C4-2B (cell line): Measurements from ENCODE around the gene LVRN.

Experiments used
- ZFX ChIP-seq: fragments of 450-650 bp; IDR thresholded peaks from 2 replicates; pipeline ENCODE4 v1.6.1; 2017
- TF ChIP-seq, protein P1 (sequence below): fragments of 450-650 bp; conservative IDR thresholded peaks from 2 replicates; pipeline ENCODE4 v1.5.1; 2017; ENCODE audit warnings: mild to moderate bottlenecking

DNA sequence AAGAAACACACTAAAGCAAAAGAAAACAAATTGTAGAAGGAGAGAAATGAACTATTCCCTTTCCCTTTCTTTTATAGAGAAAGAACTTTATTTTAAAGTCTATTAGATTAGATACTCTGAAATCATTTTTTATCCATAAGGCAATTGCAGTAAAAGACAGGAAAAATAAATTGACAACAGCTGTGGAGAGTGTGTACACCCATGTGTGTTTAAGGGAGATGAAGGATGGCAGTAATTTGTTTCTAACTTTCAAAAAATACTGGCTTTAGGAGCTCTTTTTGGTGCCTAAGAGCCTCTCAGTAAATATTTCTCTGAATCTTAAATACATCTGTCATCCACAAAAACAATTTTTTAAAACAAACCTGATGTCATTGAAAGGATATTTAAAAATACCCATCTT is 51.7 kb downstream of the LVRN start:
- TF ChIP-seq, protein P1, sequence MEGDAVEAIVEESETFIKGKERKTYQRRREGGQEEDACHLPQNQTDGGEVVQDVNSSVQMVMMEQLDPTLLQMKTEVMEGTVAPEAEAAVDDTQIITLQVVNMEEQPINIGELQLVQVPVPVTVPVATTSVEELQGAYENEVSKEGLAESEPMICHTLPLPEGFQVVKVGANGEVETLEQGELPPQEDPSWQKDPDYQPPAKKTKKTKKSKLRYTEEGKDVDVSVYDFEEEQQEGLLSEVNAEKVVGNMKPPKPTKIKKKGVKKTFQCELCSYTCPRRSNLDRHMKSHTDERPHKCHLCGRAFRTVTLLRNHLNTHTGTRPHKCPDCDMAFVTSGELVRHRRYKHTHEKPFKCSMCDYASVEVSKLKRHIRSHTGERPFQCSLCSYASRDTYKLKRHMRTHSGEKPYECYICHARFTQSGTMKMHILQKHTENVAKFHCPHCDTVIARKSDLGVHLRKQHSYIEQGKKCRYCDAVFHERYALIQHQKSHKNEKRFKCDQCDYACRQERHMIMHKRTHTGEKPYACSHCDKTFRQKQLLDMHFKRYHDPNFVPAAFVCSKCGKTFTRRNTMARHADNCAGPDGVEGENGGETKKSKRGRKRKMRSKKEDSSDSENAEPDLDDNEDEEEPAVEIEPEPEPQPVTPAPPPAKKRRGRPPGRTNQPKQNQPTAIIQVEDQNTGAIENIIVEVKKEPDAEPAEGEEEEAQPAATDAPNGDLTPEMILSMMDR, result no peak
- no peak for TF ChIP-seq ZFX
